HL-60 (cell line): Measurements from ENCODE around the gene PPP6R3.

Source experiments
- DNase-seq, 2 experiments: peaks; one replicate each; pipeline ENCODE4 v3.0.0-alpha.2; 2010 to 2020; ENCODE audit warnings: low read depth in 1 of 2, low spot score in 1 of 2
- H3K27ac ChIP-seq: fragments of 250-450 bp; sonication (Bioruptor Pico); replicated peaks from 2 replicates; pipeline ENCODE4 v1.5.1; 2020; ENCODE audit warnings: mild to moderate bottlenecking, moderate library complexity
- H3K27me3 ChIP-seq: fragments of 250-450 bp; sonication (Bioruptor Pico); 2 replicates; pipeline ENCODE4 v1.5.1; 2021; ENCODE audit warnings: mild to moderate bottlenecking, moderate library complexity; ENCODE audit not compliant: insufficient read depth, poor library complexity, severe bottlenecking
- H3K4me3 ChIP-seq: replicated peaks from 2 replicates; pipeline ENCODE4 v1.5.1; 2011; ENCODE audit warnings: mild to moderate bottlenecking, control low read depth, low read length; ENCODE audit not compliant: insufficient read depth
- CTCF ChIP-seq: IDR thresholded peaks from one replicate; pipeline ENCODE4 v1.5.1; 2011; ENCODE audit warnings: low read length, control low read depth, inconsistent platforms; ENCODE audit not compliant: insufficient read depth
- GABPA ChIP-seq: IDR thresholded peaks from 2 replicates; pipeline ENCODE4 v1.6.1; 2012; ENCODE audit warnings: low read depth
- POLR2AphosphoS5 ChIP-seq: IDR thresholded peaks from 2 replicates; pipeline ENCODE4 v1.6.1; 2012; ENCODE audit warnings: low read depth
- REST ChIP-seq: IDR thresholded peaks from 2 replicates; pipeline ENCODE4 v1.6.1; 2012; ENCODE audit warnings: low read depth; ENCODE audit not compliant: insufficient replicate concordance
- SPI1 ChIP-seq: IDR thresholded peaks from 2 replicates; pipeline ENCODE4 v1.6.1; 2012; ENCODE audit warnings: low read depth, mild to moderate bottlenecking, borderline replicate concordance

Gene PPP6R3

GRCh38 chr11:68480193-68480592, 19.6 kb downstream of the PPP6R3 start:
- TF ChIP-seq GABPA (no peak), REST (no peak), SPI1 (no peak), CTCF (no peak), POLR2AphosphoS5 (no peak)
- Histone ChIP-seq H3K4me3 (no peak overlapping the region), H3K27me3 (no peaks in the 10 kb centered on the region), H3K27ac (no peak overlapping the region)
- DNase-seq: no peak

- no peak overlapping the region for H3K27ac ChIP-seq
- DNase-seq: no peak
- no peaks in the 10 kb centered on the region for H3K27me3 ChIP-seq
- H3K4me3 ChIP-seq: no peak overlapping the region
- no peak for TF ChIP-seq REST
- no peak for TF ChIP-seq GABPA
- TF ChIP-seq CTCF: no peak
- no peak for TF ChIP-seq POLR2AphosphoS5
- TF ChIP-seq SPI1: no peak
Observed at GRCh38 chr11:68480852-68481510, 20.4 kb downstream of the PPP6R3 start.

GRCh38 chr11:68481579-68482240, 21.2 kb downstream of the PPP6R3 start:
- Histone ChIP-seq H3K27ac (no peak overlapping the region), H3K4me3 (no peak overlapping the region), H3K27me3 (no peaks in the 10 kb centered on the region)
- TF ChIP-seq GABPA: no peak
- TF ChIP-seq CTCF: no peak
- no peak for TF ChIP-seq SPI1
- TF ChIP-seq POLR2AphosphoS5: no peak
- TF ChIP-seq REST: no peak
- no peak for DNase-seq
